A549 (cell line): Measurements from ENCODE around the gene EPS8L2.

Source experiments
- TF ChIP-seq, protein P1 (sequence below): fragments of 200-600 bp; sonication (generic); IDR thresholded peaks from 2 replicates; pipeline ENCODE4 v1.6.1; 2016; ENCODE audit warnings: antibody characterized with exemption, mild to moderate bottlenecking, moderate library complexity
- TF ChIP-seq, protein P2 (sequence below): fragments of >200 bp; sonication (Bioruptor Twin); formaldehyde crosslinking; IDR thresholded peaks from 3 replicates; pipeline ENCODE4 v1.5.1; 2016

DNA sequence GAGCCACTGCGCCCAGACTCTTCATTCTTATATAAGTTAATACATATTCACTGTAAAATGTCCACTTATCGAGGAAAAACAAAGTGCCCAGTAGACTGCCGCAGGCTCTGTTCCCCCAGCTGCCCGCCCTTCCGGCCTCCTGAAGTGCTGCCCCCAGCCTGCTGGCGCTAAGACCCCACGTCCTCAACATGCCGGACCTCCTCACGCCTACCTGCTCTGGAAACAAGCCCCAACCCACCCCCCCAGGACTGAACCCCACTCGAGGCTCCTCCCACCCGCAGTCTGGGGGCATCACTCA lies 70.2 kb downstream of the EPS8L2 start:
- TF ChIP-seq, protein P1, sequence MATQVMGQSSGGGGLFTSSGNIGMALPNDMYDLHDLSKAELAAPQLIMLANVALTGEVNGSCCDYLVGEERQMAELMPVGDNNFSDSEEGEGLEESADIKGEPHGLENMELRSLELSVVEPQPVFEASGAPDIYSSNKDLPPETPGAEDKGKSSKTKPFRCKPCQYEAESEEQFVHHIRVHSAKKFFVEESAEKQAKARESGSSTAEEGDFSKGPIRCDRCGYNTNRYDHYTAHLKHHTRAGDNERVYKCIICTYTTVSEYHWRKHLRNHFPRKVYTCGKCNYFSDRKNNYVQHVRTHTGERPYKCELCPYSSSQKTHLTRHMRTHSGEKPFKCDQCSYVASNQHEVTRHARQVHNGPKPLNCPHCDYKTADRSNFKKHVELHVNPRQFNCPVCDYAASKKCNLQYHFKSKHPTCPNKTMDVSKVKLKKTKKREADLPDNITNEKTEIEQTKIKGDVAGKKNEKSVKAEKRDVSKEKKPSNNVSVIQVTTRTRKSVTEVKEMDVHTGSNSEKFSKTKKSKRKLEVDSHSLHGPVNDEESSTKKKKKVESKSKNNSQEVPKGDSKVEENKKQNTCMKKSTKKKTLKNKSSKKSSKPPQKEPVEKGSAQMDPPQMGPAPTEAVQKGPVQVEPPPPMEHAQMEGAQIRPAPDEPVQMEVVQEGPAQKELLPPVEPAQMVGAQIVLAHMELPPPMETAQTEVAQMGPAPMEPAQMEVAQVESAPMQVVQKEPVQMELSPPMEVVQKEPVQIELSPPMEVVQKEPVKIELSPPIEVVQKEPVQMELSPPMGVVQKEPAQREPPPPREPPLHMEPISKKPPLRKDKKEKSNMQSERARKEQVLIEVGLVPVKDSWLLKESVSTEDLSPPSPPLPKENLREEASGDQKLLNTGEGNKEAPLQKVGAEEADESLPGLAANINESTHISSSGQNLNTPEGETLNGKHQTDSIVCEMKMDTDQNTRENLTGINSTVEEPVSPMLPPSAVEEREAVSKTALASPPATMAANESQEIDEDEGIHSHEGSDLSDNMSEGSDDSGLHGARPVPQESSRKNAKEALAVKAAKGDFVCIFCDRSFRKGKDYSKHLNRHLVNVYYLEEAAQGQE: no peak
- TF ChIP-seq, protein P2, sequence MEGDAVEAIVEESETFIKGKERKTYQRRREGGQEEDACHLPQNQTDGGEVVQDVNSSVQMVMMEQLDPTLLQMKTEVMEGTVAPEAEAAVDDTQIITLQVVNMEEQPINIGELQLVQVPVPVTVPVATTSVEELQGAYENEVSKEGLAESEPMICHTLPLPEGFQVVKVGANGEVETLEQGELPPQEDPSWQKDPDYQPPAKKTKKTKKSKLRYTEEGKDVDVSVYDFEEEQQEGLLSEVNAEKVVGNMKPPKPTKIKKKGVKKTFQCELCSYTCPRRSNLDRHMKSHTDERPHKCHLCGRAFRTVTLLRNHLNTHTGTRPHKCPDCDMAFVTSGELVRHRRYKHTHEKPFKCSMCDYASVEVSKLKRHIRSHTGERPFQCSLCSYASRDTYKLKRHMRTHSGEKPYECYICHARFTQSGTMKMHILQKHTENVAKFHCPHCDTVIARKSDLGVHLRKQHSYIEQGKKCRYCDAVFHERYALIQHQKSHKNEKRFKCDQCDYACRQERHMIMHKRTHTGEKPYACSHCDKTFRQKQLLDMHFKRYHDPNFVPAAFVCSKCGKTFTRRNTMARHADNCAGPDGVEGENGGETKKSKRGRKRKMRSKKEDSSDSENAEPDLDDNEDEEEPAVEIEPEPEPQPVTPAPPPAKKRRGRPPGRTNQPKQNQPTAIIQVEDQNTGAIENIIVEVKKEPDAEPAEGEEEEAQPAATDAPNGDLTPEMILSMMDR: no peak
